Kidney epithelial cell (primary cell): Measurements from ENCODE around the gene TMEM140. TPM values are rescaled to one million over a fixed set of nuclear protein-coding genes. Genes with fewer than 3 reads are reported as not detected.

Experiments used
- DNase-seq: peaks from one replicate; pipeline ENCODE4 v3.0.0-alpha.2; 2010; ENCODE audit warnings: low read depth
- H3K27me3 ChIP-seq: 2 replicates; pipeline ENCODE4 v1.6.0; 2011; ENCODE audit warnings: low read length; ENCODE audit not compliant: control insufficient read depth, insufficient read depth
- H3K36me3 ChIP-seq: 2 replicates; pipeline ENCODE4 v1.5.1; 2011; ENCODE audit warnings: low read length; ENCODE audit not compliant: control insufficient read depth, insufficient read depth
- H3K4me3 ChIP-seq: 2 replicates; pipeline ENCODE4 v1.5.1; 2011; ENCODE audit warnings: low read depth, mild to moderate bottlenecking, control low read depth, low read length
- CTCF ChIP-seq: IDR thresholded peaks from 2 replicates; pipeline ENCODE4 v1.5.1; 2011; ENCODE audit warnings: mild to moderate bottlenecking, moderate library complexity, low read length, control low read depth, inconsistent platforms; ENCODE audit not compliant: insufficient read depth, poor library complexity, severe bottlenecking
- total RNA-seq: library from RNA; depleted of rRNA; stranded (reverse); fragments of >200 nt; gene quantifications from 2 replicates; pipeline ENCODE4 v1.2.3, GENCODE V29; 2015

TMEM140 gene
- total RNA-seq, 1 donor from 2014 or later: 1.8 TPM

DNA sequence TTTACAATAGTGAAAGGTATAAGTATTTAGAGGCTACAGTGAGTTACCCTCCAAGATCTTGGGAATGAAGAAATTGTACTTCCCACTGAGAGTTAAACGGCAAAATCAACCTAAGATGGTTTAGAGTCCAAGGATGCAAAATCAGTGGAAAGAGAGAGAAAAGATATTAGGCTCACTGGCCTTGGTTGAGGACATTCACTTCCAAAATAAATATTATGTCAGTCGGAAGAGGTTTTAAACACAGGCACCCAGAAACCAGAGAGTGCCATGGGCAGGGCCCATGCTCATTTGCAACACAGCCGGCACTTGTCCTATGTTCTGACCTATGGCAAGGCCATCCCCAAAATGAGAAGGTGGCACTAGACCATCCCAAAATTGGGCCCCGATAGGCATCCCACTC is 67.3 kb downstream of the TMEM140 start:
- no peaks in the 10 kb centered on the region for H3K36me3 ChIP-seq
- DNase-seq: no peak
- no peak for TF ChIP-seq CTCF
- H3K4me3 ChIP-seq: no peak overlapping the region
- no peaks in the 10 kb centered on the region for H3K27me3 ChIP-seq

DNA sequence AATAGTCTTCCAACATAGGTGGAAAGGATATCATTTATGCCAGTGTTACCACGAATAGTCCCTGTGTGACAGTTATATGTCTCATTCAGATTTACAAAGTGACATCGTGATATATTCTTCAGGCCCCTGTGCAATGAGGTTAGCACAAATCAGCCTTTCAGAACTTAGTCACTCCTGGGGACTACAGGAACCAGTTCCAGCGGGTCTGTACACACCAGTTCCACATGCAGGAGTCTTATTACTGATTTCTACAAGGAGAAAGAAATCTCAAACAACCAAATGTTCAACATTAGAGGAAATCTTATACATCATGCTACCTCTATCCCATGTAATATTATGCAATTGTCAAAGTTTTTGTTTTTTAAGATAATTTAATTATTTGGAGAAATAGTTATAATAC is 67.8 kb downstream of the TMEM140 start:
- Histone ChIP-seq H3K27me3 (no peaks in the 10 kb centered on the region), H3K36me3 (no peaks in the 10 kb centered on the region), H3K4me3 (no peak overlapping the region)
- DNase-seq: no peak
- TF ChIP-seq CTCF: no peak

Other genes with a start within 250 kb of the TMEM140 start
- 1.0 and 1.6 TPM in 2 replicates for gene AGBL3, start 161.6 kb upstream of the TMEM140 start, total RNA-seq
- gene CYREN, start 22.6 kb downstream of the TMEM140 start, total RNA-seq: 74.2 and 76.5 TPM in 2 replicates
- 8.5 and 14.1 TPM in 2 replicates for gene WDR91, start 63.5 kb downstream of the TMEM140 start, total RNA-seq
- not detected in 2 replicates for gene STRA8, start 85.8 kb downstream of the TMEM140 start, total RNA-seq